ENCODE measurements around the gene DGCR8. TPM values are rescaled to one million over a fixed set of nuclear protein-coding genes. Genes with fewer than 3 reads are reported as not detected.

Gene DGCR8
- total RNA-seq, 1 donor from 2014 or later, result 29.0 TPM

DNA sequence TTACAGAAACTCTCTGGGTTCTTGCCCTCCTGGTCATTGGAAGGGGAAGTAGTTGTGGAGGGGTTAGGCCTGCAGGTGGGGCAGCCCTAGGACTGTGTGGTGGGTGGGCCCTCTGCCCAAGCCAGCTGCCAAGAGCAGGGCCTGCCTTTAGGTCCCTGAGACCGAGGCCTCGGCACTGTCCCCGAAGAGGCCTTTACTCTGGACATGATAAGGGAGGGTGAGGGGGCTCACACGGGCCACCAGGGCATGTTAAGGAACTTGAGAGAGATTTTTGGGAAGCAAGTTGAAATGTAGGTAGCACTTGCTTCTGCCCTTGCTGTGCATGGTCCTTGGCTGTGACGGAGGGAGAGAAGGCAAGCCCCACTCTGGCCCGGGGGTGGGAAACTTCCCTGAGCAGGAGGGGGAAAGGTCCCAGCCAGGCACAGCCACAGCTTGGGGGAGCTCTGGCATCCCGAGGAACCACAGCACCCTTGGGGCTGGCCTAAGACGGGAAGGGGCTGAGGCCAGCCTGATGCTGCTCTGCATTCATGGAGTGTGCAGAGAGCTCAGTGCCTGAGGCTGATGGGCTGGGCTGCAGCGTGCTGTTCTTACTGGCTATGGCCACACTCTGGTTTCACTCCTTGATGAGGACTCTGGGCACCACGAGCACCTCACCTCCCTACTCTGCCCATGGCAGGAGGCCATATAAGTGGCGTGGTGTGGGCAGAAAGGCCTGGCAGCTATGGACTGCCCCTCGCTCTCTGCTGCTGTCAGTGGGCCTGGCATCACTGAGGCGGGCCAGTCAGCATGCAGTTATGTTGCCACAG lies 28.1 kb downstream of the DGCR8 start:
- Mint-ChIP-seq H3K36me3 (ENCODE audit: low read depth, unreplicated experiment) (peaks cover 11% of the 10 kb centered on the region), H3K27me3 (ENCODE audit: low read depth, unreplicated experiment) (no peaks in the 10 kb centered on the region), H3K4me3 (ENCODE audit: unreplicated experiment) (no peak overlapping the region), H3K27ac (ENCODE audit: unreplicated experiment) (no peak overlapping the region), H3K9me3 (ENCODE audit: unreplicated experiment) (no peaks in the 10 kb centered on the region), H3K4me1 (ENCODE audit: low read depth, unreplicated experiment) (peaks cover 2% of the 10 kb centered on the region)
- H3K36me3 ChIP-seq (ENCODE audit: insufficient read depth, low read length), result peaks cover 51% of the 10 kb centered on the region
- no peak overlapping the region for H2AFZ ChIP-seq (ENCODE audit: low read depth, low read length)
- FAIRE-seq (no peak), DNase-seq (ENCODE audit: low read depth) (no peak)
- peaks cover 34% of the 10 kb centered on the region for H3K79me2 ChIP-seq (ENCODE audit: insufficient read depth, low read length)
- no peak overlapping the region for H3K4me2 ChIP-seq (ENCODE audit: low read length)
- no peaks in the 10 kb centered on the region for H3K27me3 ChIP-seq (ENCODE audit: insufficient read depth, low read length)
- H4K20me1 ChIP-seq (ENCODE audit: insufficient read depth, low read length), result peaks cover 91% of the 10 kb centered on the region
- no peak overlapping the region for H3K4me3 ChIP-seq (ENCODE audit: insufficient read depth, low read depth, low read length)
- H3K9ac ChIP-seq (ENCODE audit: low read length), result no peak overlapping the region
- H3K27ac ChIP-seq (ENCODE audit: low read depth, low read length), result no peak overlapping the region
- no peaks in the 10 kb centered on the region for H3K9me3 ChIP-seq (ENCODE audit: insufficient read depth, low read depth, low read length)
- TF ChIP-seq, protein P1, sequence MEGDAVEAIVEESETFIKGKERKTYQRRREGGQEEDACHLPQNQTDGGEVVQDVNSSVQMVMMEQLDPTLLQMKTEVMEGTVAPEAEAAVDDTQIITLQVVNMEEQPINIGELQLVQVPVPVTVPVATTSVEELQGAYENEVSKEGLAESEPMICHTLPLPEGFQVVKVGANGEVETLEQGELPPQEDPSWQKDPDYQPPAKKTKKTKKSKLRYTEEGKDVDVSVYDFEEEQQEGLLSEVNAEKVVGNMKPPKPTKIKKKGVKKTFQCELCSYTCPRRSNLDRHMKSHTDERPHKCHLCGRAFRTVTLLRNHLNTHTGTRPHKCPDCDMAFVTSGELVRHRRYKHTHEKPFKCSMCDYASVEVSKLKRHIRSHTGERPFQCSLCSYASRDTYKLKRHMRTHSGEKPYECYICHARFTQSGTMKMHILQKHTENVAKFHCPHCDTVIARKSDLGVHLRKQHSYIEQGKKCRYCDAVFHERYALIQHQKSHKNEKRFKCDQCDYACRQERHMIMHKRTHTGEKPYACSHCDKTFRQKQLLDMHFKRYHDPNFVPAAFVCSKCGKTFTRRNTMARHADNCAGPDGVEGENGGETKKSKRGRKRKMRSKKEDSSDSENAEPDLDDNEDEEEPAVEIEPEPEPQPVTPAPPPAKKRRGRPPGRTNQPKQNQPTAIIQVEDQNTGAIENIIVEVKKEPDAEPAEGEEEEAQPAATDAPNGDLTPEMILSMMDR (IDR thresholded peaks at IDR 0.05; ENCODE audit: insufficient read depth, low read depth, low read length), result no peak
- no peak for TF ChIP-seq EZH2 (IDR thresholded peaks at IDR 0.05; ENCODE audit: insufficient read depth, low read length)
- H3K4me1 ChIP-seq (ENCODE audit: insufficient read depth, low read length), result no peaks in the 10 kb centered on the region

DNA sequence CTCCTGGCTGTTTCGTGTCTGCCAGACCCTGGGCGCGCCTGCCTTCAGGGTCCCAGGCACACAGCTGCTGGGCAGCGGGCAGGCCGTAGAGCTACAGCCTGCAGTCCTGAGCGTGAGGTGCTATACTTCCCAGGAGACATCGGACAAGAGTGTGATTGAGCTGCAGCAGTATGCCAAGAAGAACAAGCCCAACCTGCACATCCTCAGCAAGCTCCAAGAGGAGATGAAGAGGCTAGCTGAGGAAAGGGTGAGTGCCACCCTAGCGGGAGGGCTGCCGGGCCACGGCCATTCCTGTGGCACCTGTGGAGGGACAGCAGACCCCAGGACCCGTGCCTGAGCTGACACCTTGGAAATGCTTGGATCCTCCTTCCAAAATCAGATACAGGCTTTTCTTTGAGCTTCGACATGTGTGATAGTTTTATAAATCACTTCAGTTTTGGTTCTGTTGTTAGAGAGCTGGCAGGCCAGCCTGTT lies 28.8 kb downstream of the DGCR8 start:
- no peak for TF ChIP-seq EZH2 (IDR thresholded peaks at IDR 0.05; ENCODE audit: insufficient read depth, low read length)
- TF ChIP-seq, protein P1 (IDR thresholded peaks at IDR 0.05; ENCODE audit: insufficient read depth, low read depth, low read length), result no peak
- Histone ChIP-seq H3K9me3 (ENCODE audit: insufficient read depth, low read depth, low read length) (no peaks in the 10 kb centered on the region), H3K36me3 (ENCODE audit: insufficient read depth, low read length) (peaks cover 51% of the 10 kb centered on the region), H3K4me1 (ENCODE audit: insufficient read depth, low read length) (no peaks in the 10 kb centered on the region), H3K9ac (ENCODE audit: low read length) (no peak overlapping the region), H3K4me2 (ENCODE audit: low read length) (no peak overlapping the region), H2AFZ (ENCODE audit: low read depth, low read length) (no peak overlapping the region), H3K27me3 (ENCODE audit: insufficient read depth, low read length) (no peaks in the 10 kb centered on the region), H3K4me3 (ENCODE audit: insufficient read depth, low read depth, low read length) (no peak overlapping the region), H3K27ac (ENCODE audit: low read depth, low read length) (no peak overlapping the region), H3K79me2 (ENCODE audit: insufficient read depth, low read length) (peaks cover 28% of the 10 kb centered on the region), H4K20me1 (ENCODE audit: insufficient read depth, low read length) (peaks cover 87% of the 10 kb centered on the region)
- Mint-ChIP-seq H3K4me3 (ENCODE audit: unreplicated experiment) (no peak overlapping the region), H3K27ac (ENCODE audit: unreplicated experiment) (no peak overlapping the region), H3K36me3 (ENCODE audit: low read depth, unreplicated experiment) (peaks cover 11% of the 10 kb centered on the region), H3K9me3 (ENCODE audit: unreplicated experiment) (no peaks in the 10 kb centered on the region), H3K27me3 (ENCODE audit: low read depth, unreplicated experiment) (no peaks in the 10 kb centered on the region), H3K4me1 (ENCODE audit: low read depth, unreplicated experiment) (peaks cover 2% of the 10 kb centered on the region)
- FAIRE-seq, result no peak
- no peak for DNase-seq (ENCODE audit: low read depth)

Data from astrocyte (in vitro differentiated cells and primary cell).